GM12801 (cell line): Measurements from ENCODE around the gene PNPLA1.

Experiments used
- TF ChIP-seq, protein P1 (sequence below): IDR thresholded peaks from one replicate; pipeline ENCODE4 v1.5.1; 2011; ENCODE audit warnings: control low read depth; ENCODE audit not compliant: insufficient read length; ENCODE audit errors: extremely low read depth

The PNPLA1 gene

DNA sequence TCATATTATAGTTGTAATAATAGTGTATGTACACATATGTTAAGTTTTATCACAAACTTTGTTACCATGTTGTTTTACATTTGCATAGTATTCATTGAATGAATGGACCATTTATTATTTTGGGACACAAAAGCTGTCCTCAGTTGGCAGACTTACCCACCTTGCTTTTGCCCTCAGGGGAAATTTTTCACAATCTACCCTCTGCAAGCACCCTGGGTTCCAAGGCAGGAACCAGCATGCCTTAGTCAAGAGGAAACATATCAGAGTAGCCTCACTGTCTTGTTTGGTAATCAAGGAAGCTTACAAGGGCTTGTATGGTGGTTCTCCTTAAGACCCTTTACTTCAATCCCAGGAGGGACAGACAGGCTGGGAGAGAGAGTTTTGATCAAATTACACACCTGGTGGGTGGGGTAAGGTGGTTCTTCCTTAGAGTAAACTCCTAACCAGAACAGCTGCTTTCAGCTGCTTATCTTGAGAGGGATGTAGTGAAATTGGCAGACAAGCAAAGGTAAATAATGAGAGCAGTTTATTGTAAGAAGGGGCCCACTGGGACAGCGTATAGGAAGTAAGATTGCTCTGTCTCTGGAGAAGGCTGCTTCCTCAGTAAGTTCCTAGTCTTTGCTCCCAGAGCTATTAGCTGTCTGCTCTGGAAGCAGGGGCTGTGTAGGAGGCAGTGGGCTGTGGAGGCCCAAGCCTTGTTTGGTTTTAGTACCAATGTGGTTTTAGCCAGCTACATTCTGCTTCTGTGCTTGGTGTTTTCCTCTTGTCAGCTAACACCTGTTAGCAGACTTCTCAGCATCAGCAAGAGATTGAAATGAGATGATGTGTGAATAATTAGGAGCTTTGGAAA is 42.3 kb upstream of the PNPLA1 start:
- TF ChIP-seq, protein P1, sequence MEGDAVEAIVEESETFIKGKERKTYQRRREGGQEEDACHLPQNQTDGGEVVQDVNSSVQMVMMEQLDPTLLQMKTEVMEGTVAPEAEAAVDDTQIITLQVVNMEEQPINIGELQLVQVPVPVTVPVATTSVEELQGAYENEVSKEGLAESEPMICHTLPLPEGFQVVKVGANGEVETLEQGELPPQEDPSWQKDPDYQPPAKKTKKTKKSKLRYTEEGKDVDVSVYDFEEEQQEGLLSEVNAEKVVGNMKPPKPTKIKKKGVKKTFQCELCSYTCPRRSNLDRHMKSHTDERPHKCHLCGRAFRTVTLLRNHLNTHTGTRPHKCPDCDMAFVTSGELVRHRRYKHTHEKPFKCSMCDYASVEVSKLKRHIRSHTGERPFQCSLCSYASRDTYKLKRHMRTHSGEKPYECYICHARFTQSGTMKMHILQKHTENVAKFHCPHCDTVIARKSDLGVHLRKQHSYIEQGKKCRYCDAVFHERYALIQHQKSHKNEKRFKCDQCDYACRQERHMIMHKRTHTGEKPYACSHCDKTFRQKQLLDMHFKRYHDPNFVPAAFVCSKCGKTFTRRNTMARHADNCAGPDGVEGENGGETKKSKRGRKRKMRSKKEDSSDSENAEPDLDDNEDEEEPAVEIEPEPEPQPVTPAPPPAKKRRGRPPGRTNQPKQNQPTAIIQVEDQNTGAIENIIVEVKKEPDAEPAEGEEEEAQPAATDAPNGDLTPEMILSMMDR = no peak

DNA sequence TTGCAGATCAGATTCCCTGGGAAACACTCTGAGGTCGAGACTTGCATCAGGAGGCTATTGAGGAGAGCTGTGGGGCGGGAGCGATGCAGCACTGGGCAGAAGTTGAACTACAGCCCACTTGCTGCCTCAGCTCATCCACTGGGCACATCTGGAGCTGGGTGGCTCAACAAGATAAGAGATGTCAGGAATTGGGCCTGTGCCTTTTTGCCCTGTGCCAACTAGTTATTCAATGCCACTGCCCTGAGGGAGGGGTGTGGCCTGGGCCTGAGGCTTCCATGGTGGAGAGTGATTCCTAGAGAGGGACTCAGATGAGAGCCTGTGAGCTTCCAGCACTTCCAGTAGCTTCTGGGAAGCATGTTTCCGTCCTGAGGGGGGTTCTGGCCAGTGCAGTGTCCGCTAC is 40.6 kb upstream of the PNPLA1 start:
- TF ChIP-seq, protein P1 = no peak

DNA sequence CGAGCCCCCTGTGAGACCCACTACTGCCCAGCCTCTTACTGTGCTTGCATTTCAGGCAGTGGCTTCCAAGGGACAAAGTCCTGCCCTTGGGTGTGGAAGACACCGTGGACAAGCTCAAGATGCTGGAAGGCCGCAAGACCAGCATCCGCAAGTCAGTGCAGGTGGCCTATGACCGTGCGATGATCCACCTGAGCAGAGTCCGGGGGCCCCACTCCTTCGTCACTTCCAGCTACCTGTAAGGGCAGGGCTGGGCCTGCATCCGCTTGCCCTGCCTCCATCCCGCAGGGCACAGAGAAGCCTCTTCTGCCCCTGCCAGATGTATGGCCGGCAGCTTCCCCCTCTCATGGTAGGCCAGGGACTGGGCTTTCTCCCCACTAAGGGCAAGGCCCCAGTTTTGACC is 39.5 kb upstream of the PNPLA1 start:
- TF ChIP-seq, protein P1 = no peak

DNA sequence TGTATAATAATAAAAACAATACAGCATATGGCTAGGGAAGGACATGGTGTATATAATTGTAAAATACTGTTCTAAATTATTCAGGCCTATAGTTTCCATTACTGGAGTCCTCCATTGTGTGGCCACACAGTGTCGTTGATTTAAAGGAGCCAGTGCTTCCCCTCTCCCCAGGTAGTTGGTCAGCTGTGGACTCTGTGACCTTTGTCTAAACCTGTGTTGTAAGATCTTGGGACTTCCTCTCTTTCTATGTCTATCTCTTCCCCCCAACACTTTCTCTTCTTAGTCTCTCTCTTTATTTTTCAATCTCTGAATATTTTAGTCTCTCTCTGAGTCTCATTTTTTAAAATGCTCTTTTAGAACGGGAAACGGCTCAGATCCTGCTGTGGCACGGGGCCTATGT is 37.7 kb upstream of the PNPLA1 start:
- TF ChIP-seq, protein P1 = no peak

DNA sequence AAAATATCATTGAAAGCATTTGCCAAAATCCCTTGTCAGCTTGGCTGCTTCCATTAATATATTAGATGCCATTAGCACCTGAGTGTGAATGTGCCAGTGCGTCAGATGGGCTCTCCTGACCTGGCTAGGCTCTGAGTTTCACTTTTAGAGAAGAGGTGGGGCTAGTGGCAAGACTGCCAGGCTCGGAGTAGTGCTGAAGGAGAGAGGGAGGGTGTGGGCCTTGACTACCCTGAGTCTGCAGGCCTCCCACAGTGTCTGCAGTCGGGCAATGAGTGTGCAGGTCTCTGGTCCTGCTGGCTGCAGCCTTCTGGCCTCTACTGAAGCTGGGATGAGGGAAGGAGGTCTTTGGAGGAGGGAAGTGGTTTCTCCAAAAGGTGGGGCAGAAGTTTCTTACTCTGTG is 34.6 kb upstream of the PNPLA1 start:
- TF ChIP-seq, protein P1 = no peak

DNA sequence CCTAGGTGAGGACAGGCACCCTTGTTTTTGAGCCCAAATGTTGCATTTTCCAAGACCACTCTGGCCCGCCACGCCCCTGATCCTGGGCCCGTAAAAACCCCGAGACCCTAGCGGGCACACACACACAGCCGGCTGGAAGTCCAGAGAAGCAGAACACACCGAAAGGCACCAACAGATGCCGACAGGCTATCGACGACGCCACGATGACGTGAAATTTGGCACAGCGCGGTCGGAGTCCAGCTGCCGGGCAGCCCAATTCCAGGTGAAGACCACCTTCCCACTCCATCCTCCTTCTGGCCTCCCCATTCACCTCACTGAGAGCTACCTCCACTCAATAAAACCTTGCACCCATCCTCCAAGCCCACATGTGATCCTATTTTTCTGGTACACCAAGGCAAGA is 34.0 kb upstream of the PNPLA1 start:
- TF ChIP-seq, protein P1 = no peak

DNA sequence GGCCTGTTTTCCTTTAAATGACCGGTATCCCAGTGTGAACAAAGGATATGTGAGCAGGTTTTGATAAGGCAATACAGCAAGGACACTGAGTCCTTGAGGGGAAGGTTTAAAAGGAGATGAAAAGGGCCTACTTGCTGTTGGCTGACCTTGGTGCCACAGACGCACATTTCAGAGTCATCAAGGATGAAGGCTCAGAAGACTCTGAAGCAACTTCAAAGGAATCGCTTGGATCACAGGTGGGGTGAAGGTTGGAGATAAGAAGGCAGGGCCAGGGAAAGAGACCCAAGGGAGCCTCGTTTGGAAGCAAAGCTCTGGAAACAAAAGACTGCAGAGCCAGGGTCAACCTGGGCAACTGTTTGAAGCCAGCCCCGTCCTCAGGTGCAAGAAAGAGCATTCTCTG is 30.1 kb upstream of the PNPLA1 start:
- TF ChIP-seq, protein P1 = no peak
